HCT116 (cell line): ENCODE data around the gene DHX32. TPM values are rescaled to one million over a fixed set of nuclear protein-coding genes. Genes with fewer than 3 reads are reported as not detected.

Experiments used
- ATAC-seq: fragments of 200-7000 bp; cut with Tn5 transposase; 2 replicates; pipeline ENCODE4 v1.9.1; 2020; ENCODE audit warnings: mild to moderate bottlenecking, moderate library complexity
- BruUV-seq: library from RNA; stranded (reverse); fragments of 400-500 nt; replicated peaks from 2 replicates; lab custom pipeline; 2021; lab: Mats Ljungman, UMichigan
- CTCF ChIA-PET: fragments of 300-600 bp; sonication (Branson Sonifier 250); formaldehyde crosslinking; loops from one replicate; lab custom pipeline; 2021; ENCODE audit warnings: antibody characterized with exemption; lab: Charles Lee
- POLR2A ChIA-PET: fragments of 300-600, 350-600 bp; sonication (Branson Sonifier 250); formaldehyde crosslinking; loops from one replicate; lab custom pipeline; 2021; ENCODE audit warnings: antibody characterized with exemption; lab: Charles Lee
- RAD21 ChIA-PET, 2 experiments: fragments of 300-600 bp; sonication (Branson Sonifier 250); formaldehyde crosslinking; loops; one replicate each; lab custom pipeline; 2023; ENCODE audit warnings: low total read pairs in 2 of 2; ENCODE audit not compliant: uncharacterized antibody in 2 of 2, unreplicated experiment in 2 of 2, low non-redundant PET in 1 of 2; lab: Charles Lee
- DNase-seq: peaks from one replicate; pipeline ENCODE4 v3.0.0-alpha.2; 2010; ENCODE audit warnings: low read depth, low spot score
- H2AFZ ChIP-seq: fragments of 200-600 bp; shearing (Covaris generic), sonication (generic); 2 replicates; pipeline ENCODE4 v1.6.1; 2017; ENCODE audit warnings: low read depth, mixed run types, mixed read lengths, antibody characterized with exemption, low read length; ENCODE audit not compliant: poor library complexity, severe bottlenecking
- H3K27ac ChIP-seq: 2 replicates; pipeline ENCODE4 v1.5.1; 2012; ENCODE audit warnings: low read depth, low read length
- H3K27me3 ChIP-seq: fragments of 200-600 bp; sonication (generic); 2 replicates; pipeline ENCODE4 v1.6.1; 2016; ENCODE audit warnings: mixed run types, low read length, mixed read lengths; ENCODE audit not compliant: insufficient read depth
- H3K36me3 ChIP-seq, 2 experiments: fragments of 200-500 bp in 1 of 2; fragments of 200-600 bp in 1 of 2; sonication (Bioruptor generic) in 1 of 2; sonication (generic) in 1 of 2; 2 replicates each; pipeline versions ENCODE4 v1.5.1 to v1.6.1; 2014 to 2016; ENCODE audit warnings: low read length in 2 of 2, inconsistent platforms in 1 of 2, mixed read lengths in 1 of 2, mixed run types in 1 of 2; ENCODE audit not compliant: insufficient read depth in 2 of 2, control insufficient read depth in 1 of 2
- H3K4me1 ChIP-seq, 2 experiments: fragments of 200-600 bp in 1 of 2; sonication (generic) in 1 of 2; 2 replicates each; pipeline versions ENCODE4 v1.5.1 to v1.6.1; 2012 to 2017; ENCODE audit warnings: low read length in 2 of 2, inconsistent platforms in 1 of 2, mild to moderate bottlenecking in 1 of 2, mixed read lengths in 1 of 2, mixed run types in 1 of 2, moderate library complexity in 1 of 2; ENCODE audit not compliant: insufficient read depth in 2 of 2, control insufficient read depth in 1 of 2
- H3K4me2 ChIP-seq: fragments of 200-600 bp; sonication (generic); 2 replicates; pipeline ENCODE4 v1.6.1; 2017; ENCODE audit warnings: mixed run types, low read length, mixed read lengths
- H3K4me3 ChIP-seq, 2 experiments: fragments of 200-600 bp in 1 of 2; sonication (generic) in 1 of 2; replicated peaks in 1 of 2; 2 replicates each; pipeline ENCODE4 v1.5.1; 2011 to 2016; ENCODE audit warnings: low read length in 2 of 2, control low read depth in 1 of 2, low read depth in 1 of 2, mild to moderate bottlenecking in 1 of 2, mixed read lengths in 1 of 2, mixed run types in 1 of 2
- H3K79me2 ChIP-seq: fragments of 200-600 bp; sonication (generic); 2 replicates; pipeline ENCODE4 v1.6.1; 2017; ENCODE audit warnings: mild to moderate bottlenecking, mixed run types, low read length, moderate library complexity, mixed read lengths; ENCODE audit not compliant: insufficient read depth
- H3K9ac ChIP-seq: fragments of 200-600 bp; sonication (generic); 2 replicates; pipeline ENCODE4 v1.6.1; 2016; ENCODE audit warnings: low read length, mixed read lengths
- H3K9me2 ChIP-seq: fragments of 200-600 bp; sonication (generic), shearing (Covaris generic); 2 replicates; pipeline ENCODE4 v1.6.1; 2017; ENCODE audit warnings: mixed run types, mild to moderate bottlenecking, moderate library complexity; ENCODE audit not compliant: insufficient read depth
- H3K9me3 ChIP-seq, 2 experiments: fragments of 200-500 bp in 1 of 2; fragments of 200-600 bp in 1 of 2; sonication (Bioruptor generic) in 1 of 2; sonication (generic) in 1 of 2; 2 replicates each; pipeline ENCODE4 v1.6.1; 2014 to 2017; ENCODE audit warnings: low read length in 2 of 2, mixed read lengths in 2 of 2, inconsistent platforms in 1 of 2, low read depth in 1 of 2, mild to moderate bottlenecking in 1 of 2, mixed run types in 1 of 2, moderate library complexity in 1 of 2; ENCODE audit not compliant: control insufficient read depth in 1 of 2, insufficient read depth in 1 of 2
- H4K20me1 ChIP-seq: fragments of 200-600 bp; sonication (generic), shearing (Covaris generic); 2 replicates; pipeline ENCODE4 v1.6.1; 2017; ENCODE audit warnings: mixed run types, mild to moderate bottlenecking, moderate library complexity; ENCODE audit not compliant: insufficient read depth
- CBX3 ChIP-seq: IDR thresholded peaks from 2 replicates; pipeline ENCODE4 v1.6.1; 2012; ENCODE audit warnings: low read depth
- CEBPB ChIP-seq: IDR thresholded peaks from 2 replicates; pipeline ENCODE4 v1.6.1; 2012; ENCODE audit warnings: low read depth
- EGR1 ChIP-seq: IDR thresholded peaks from 2 replicates; pipeline ENCODE4 v1.6.1; 2012; ENCODE audit warnings: low read depth
- ELF1 ChIP-seq: IDR thresholded peaks from 2 replicates; pipeline ENCODE4 v1.6.1; 2012; ENCODE audit warnings: low read depth, borderline replicate concordance
- EZH2 ChIP-seq: fragments of 200-600 bp; sonication (generic); IDR thresholded peaks from 2 replicates; pipeline ENCODE4 v1.6.1; 2017; ENCODE audit warnings: antibody characterized with exemption, mixed run types
- JUND ChIP-seq: IDR thresholded peaks from 2 replicates; pipeline ENCODE4 v1.6.1; 2012
- POLR2A ChIP-seq: IDR thresholded peaks from 2 replicates; pipeline ENCODE4 v1.7.0; 2011; ENCODE audit warnings: borderline replicate concordance; ENCODE audit not compliant: insufficient read depth, insufficient read length; ENCODE audit errors: extremely low read depth
- SIN3A ChIP-seq: IDR thresholded peaks from 2 replicates; pipeline ENCODE4 v1.6.1; 2012; ENCODE audit warnings: low read depth
- SRF ChIP-seq: IDR thresholded peaks from 2 replicates; pipeline ENCODE4 v1.6.1; 2012; ENCODE audit warnings: low read depth
- intact Hi-C: fragments of 100-400 bp; cut with micrococcal nuclease; formaldehyde crosslinking; loops from 2 replicates; pipeline ENCODE4 v1.10.0; 2022
- total RNA-seq: library from RNA; stranded (reverse); gene quantifications from one replicate; pipeline ENCODE4 v1.2.1, GENCODE V29; 2021; ENCODE audit not compliant: unreplicated experiment
- TF ChIP-seq, protein P1 (sequence below), 3 experiments: fragments of 200-600 bp in 1 of 3; sonication (generic) in 1 of 3; IDR thresholded peaks in 2 of 3; conservative IDR thresholded peaks in 1 of 3; 2 replicates each; pipeline ENCODE4 v1.5.1; 2012 to 2017; ENCODE audit warnings: low read depth in 2 of 3, low read length in 2 of 3, antibody characterized with exemption in 1 of 3, borderline replicate concordance in 1 of 3, control low read depth in 1 of 3, mild to moderate bottlenecking in 1 of 3, mixed read lengths in 1 of 3, mixed run types in 1 of 3, moderate library complexity in 1 of 3; ENCODE audit not compliant: insufficient read depth in 1 of 3
- TF ChIP-seq, protein P2 (sequence below): IDR thresholded peaks from 2 replicates; pipeline ENCODE4 v1.6.1; 2011; ENCODE audit warnings: mild to moderate bottlenecking, low read length, moderate library complexity; ENCODE audit not compliant: insufficient replicate concordance; ENCODE audit errors: extremely low read depth

DHX32 gene
- total RNA-seq, 1 experiment from 2014 or later, result 50.9 TPM

DNA sequence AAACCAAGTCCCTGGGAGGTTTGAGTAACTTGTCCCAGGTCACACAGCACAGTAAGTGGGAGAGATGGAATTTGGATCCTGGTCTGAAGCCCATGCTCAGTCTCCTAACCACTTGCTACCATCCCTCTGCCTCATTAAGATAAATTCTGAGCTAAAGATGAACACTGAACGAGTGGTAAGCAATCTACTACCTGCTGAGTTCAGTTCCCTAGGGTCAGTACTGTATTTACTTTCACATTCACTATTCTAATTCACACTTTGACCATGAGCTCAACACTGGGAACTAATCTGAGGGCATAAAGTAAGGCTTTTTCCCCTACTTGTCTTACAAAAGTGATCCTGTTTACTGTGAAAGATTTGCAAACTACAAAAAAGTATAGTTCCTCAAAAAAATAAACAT is 60.4 kb downstream of the DHX32 start:
- ATAC-seq (no peak), DNase-seq (no peak)
- intact Hi-C loops, result no loop called here
- no peaks in the 10 kb centered on the region for H3K9me3 ChIP-seq
- H3K4me2 ChIP-seq, result no peak overlapping the region
- ChIA-PET CTCF (no interaction called here), POLR2A (no interaction called here), RAD21 (no interaction called here)
- H4K20me1 ChIP-seq, result no peaks in the 10 kb centered on the region; the same call in 1 of the 2 replicates
- H2AFZ ChIP-seq, result no peak overlapping the region
- H3K27ac ChIP-seq, result no peak overlapping the region
- peaks cover 0 to 6% of the 10 kb centered on the region in 2 experiments; a peak in 2 of 4 replicates for H3K36me3 ChIP-seq
- peaks cover 45% of the 10 kb centered on the region for H3K79me2 ChIP-seq
- no peaks in the 10 kb centered on the region for H3K27me3 ChIP-seq
- H3K9ac ChIP-seq, result no peak overlapping the region
- H3K9me2 ChIP-seq, result no peaks in the 10 kb centered on the region
- no peak overlapping the region for H3K4me3 ChIP-seq
- peaks cover 13 to 20% of the 10 kb centered on the region in 2 experiments for H3K4me1 ChIP-seq
- no peak for TF ChIP-seq SIN3A
- TF ChIP-seq POLR2A, result no peak
- no peak for TF ChIP-seq JUND
- TF ChIP-seq SRF, result no peak
- no peak for TF ChIP-seq EZH2
- TF ChIP-seq, protein P1, sequence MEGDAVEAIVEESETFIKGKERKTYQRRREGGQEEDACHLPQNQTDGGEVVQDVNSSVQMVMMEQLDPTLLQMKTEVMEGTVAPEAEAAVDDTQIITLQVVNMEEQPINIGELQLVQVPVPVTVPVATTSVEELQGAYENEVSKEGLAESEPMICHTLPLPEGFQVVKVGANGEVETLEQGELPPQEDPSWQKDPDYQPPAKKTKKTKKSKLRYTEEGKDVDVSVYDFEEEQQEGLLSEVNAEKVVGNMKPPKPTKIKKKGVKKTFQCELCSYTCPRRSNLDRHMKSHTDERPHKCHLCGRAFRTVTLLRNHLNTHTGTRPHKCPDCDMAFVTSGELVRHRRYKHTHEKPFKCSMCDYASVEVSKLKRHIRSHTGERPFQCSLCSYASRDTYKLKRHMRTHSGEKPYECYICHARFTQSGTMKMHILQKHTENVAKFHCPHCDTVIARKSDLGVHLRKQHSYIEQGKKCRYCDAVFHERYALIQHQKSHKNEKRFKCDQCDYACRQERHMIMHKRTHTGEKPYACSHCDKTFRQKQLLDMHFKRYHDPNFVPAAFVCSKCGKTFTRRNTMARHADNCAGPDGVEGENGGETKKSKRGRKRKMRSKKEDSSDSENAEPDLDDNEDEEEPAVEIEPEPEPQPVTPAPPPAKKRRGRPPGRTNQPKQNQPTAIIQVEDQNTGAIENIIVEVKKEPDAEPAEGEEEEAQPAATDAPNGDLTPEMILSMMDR (IDR thresholded peaks at IDR 0.05 in 2 of 3, conservative IDR thresholded peaks at IDR 0.05 in 1 of 3; ENCODE audit: borderline replicate concordance in 1 of 3, insufficient read depth in 1 of 3, low read depth in 2 of 3, low read length in 2 of 3), result no peak
- TF ChIP-seq ELF1, result no peak
- no peak for TF ChIP-seq CEBPB
- TF ChIP-seq, protein P2, sequence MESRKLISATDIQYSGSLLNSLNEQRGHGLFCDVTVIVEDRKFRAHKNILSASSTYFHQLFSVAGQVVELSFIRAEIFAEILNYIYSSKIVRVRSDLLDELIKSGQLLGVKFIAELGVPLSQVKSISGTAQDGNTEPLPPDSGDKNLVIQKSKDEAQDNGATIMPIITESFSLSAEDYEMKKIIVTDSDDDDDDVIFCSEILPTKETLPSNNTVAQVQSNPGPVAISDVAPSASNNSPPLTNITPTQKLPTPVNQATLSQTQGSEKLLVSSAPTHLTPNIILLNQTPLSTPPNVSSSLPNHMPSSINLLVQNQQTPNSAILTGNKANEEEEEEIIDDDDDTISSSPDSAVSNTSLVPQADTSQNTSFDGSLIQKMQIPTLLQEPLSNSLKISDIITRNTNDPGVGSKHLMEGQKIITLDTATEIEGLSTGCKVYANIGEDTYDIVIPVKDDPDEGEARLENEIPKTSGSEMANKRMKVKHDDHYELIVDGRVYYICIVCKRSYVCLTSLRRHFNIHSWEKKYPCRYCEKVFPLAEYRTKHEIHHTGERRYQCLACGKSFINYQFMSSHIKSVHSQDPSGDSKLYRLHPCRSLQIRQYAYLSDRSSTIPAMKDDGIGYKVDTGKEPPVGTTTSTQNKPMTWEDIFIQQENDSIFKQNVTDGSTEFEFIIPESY, result no peak
- no peak for TF ChIP-seq CBX3
- no peak for TF ChIP-seq EGR1
- TF ChIP-seq, all 23 proteins: peak for 0
- no TSS peak for BruUV-seq
